ENCODE measurements around the gene C1orf21.

GRCh38 chr1:184562806-184563205 lies 176.0 kb downstream of the C1orf21 start:
- TF ChIP-seq CTCF (IDR thresholded peaks at IDR 0.05; ENCODE audit: low read length) (no peak), EZH2 (IDR thresholded peaks at IDR 0.05; ENCODE audit: borderline replicate concordance, low read length) (no peak)
